B cell (primary cell): ENCODE measurements around the gene HDLBP. TPM values are rescaled to one million over a fixed set of nuclear protein-coding genes. Genes with fewer than 3 reads are reported as not detected.

Experiments
- ATAC-seq: fragments of 200-7000 bp; cut with Tn5 transposase; one replicate; pipeline ENCODE4 v1.10.0; 2021; ENCODE audit warnings: low read depth, mild to moderate bottlenecking, moderate number of reproducible peaks, moderate library complexity
- CTCF ChIA-PET: fragments of 350-600 bp; sonication (Branson Sonifier 250); formaldehyde crosslinking; loops from one replicate; lab custom pipeline; 2021; ENCODE audit warnings: antibody characterized with exemption, inconsistent platforms; lab: Charles Lee
- POLR2A ChIA-PET: fragments of 350-600 bp; sonication (Branson Sonifier 250); formaldehyde crosslinking; loops from one replicate; lab custom pipeline; 2021; ENCODE audit warnings: antibody characterized with exemption; lab: Charles Lee
- DNase-seq: peaks from one replicate; pipeline ENCODE4 v3.0.0; 2013
- H2AFZ ChIP-seq: 2 replicates; pipeline ENCODE4 v1.6.1; 2012; ENCODE audit warnings: mild to moderate bottlenecking, low read depth, low read length; ENCODE audit not compliant: insufficient read depth, poor library complexity, severe bottlenecking
- H3K27ac ChIP-seq, 2 donors: 1 replicate in 1 of 2; 2 replicates in 1 of 2; pipeline ENCODE4 v1.5.1; 2012 to 2013; ENCODE audit warnings: low read length in 2 of 2, mild to moderate bottlenecking in 2 of 2, moderate library complexity in 1 of 2
- H3K27me3 ChIP-seq, 4 experiments: fragments of 200-600 bp in 1 of 4; sonication (generic) in 1 of 4; replicated peaks in 1 of 4; 1 replicate in 2 of 4; 2 replicates in 2 of 4; pipeline versions ENCODE4 v1.6.1 to v1.7.0; 2013 to 2016; ENCODE audit warnings: low read length in 3 of 4, mild to moderate bottlenecking in 2 of 4, mixed read lengths in 1 of 4, moderate library complexity in 1 of 4; ENCODE audit not compliant: insufficient read depth in 4 of 4, control insufficient read depth in 3 of 4; ENCODE audit errors: control extremely low read depth in 1 of 4
- H3K36me3 ChIP-seq, 2 experiments: replicated peaks in 1 of 2; 1 replicate in 1 of 2; 2 replicates in 1 of 2; pipeline versions ENCODE4 v1.6.1 to v1.7.1; 2013; ENCODE audit warnings: low read length in 1 of 2; ENCODE audit not compliant: insufficient read depth in 2 of 2, control insufficient read depth in 1 of 2; ENCODE audit errors: control extremely low read depth in 1 of 2, extremely low read depth in 1 of 2
- H3K4me1 ChIP-seq, 2 donors: fragments of 200-600 bp in 1 of 2; sonication (generic) in 1 of 2; 1 replicate in 1 of 2; 2 replicates in 1 of 2; pipeline versions ENCODE4 v1.5.1 to v1.6.1; 2013 to 2017; ENCODE audit warnings: low read length in 2 of 2; ENCODE audit not compliant: control insufficient read depth in 2 of 2, insufficient read depth in 2 of 2
- H3K4me2 ChIP-seq: replicated peaks from 2 replicates; pipeline ENCODE3; 2012; ENCODE audit warnings: mild to moderate bottlenecking, low read depth, low read length; ENCODE audit not compliant: poor library complexity, severe bottlenecking
- H3K4me3 ChIP-seq, 5 experiments: fragments of 200-600 bp in 1 of 5; sonication (generic) in 1 of 5; 1 replicate in 3 of 5; 2 replicates in 2 of 5; pipeline versions ENCODE4 v1.5.1 to v1.7.0; 2011 to 2016; ENCODE audit warnings: low read length in 4 of 5, mild to moderate bottlenecking in 4 of 5, low read depth in 2 of 5, control low read depth in 1 of 5, moderate library complexity in 1 of 5; ENCODE audit not compliant: insufficient read depth in 1 of 5; ENCODE audit errors: control extremely low read depth in 1 of 5, extremely low read depth in 1 of 5
- H3K79me2 ChIP-seq: fragments of 200-600 bp; sonication (generic); one replicate; pipeline ENCODE4 v1.6.0; 2016; ENCODE audit warnings: low read length; ENCODE audit not compliant: control insufficient read depth, insufficient read depth
- H3K9ac ChIP-seq: fragments of 200-600 bp; sonication (generic); 2 replicates; pipeline ENCODE4 v1.6.1; 2017; ENCODE audit warnings: mild to moderate bottlenecking, low read length, moderate library complexity
- H3K9me3 ChIP-seq, 3 donors: one replicate each; pipeline versions ENCODE4 v1.6.1 to v1.7.1; 2013; ENCODE audit warnings: low read length in 2 of 3; ENCODE audit not compliant: control insufficient read depth in 2 of 3, insufficient read depth in 1 of 3; ENCODE audit errors: control extremely low read depth in 1 of 3
- H4K20me1 ChIP-seq: 2 replicates; pipeline ENCODE4 v1.6.0; 2012; ENCODE audit warnings: mild to moderate bottlenecking, low read length; ENCODE audit not compliant: insufficient read depth, control insufficient read depth, poor library complexity, severe bottlenecking
- H3K27ac Mint-ChIP-seq: one replicate; pipeline ENCODE4 v1.8.0; 2021; ENCODE audit warnings: mixed read lengths
- H3K27me3 Mint-ChIP-seq: one replicate; pipeline ENCODE4 v1.8.0; 2021; ENCODE audit warnings: mixed read lengths
- H3K4me1 Mint-ChIP-seq: one replicate; pipeline ENCODE4 v1.8.0; 2021; ENCODE audit warnings: mixed read lengths
- H3K4me3 Mint-ChIP-seq: one replicate; pipeline ENCODE4 v1.8.0; 2021; ENCODE audit warnings: mixed read lengths
- H3K9me3 Mint-ChIP-seq: one replicate; pipeline ENCODE4 v1.8.0; 2022; ENCODE audit warnings: mixed read lengths; ENCODE audit not compliant: insufficient read depth
- EZH2 ChIP-seq: IDR thresholded peaks from 2 replicates; pipeline ENCODE4 v1.6.1; 2012; ENCODE audit warnings: borderline replicate concordance, low read depth, mild to moderate bottlenecking, moderate library complexity, low read length; ENCODE audit not compliant: insufficient read depth, poor library complexity, severe bottlenecking
- WGBS: methylation state at CpG from one replicate; pipeline ENCODE4 v1.1.5; 2013; ENCODE audit warnings: missing lambda C conversion rate; ENCODE audit not compliant: insufficient coverage; 5-methylcytosine and 5-hydroxymethylcytosine counted together
- intact Hi-C: fragments of 100-400 bp; cut with micrococcal nuclease; formaldehyde crosslinking; loops from one replicate; pipeline ENCODE4 v1.10.0; 2022
- polyA plus RNA-seq: library from polyadenylated mRNA; depleted of rRNA; stranded (reverse); fragments of >200 nt; gene quantifications from 2 replicates; pipeline ENCODE4 v1.2.3, GENCODE V29; 2012
- total RNA-seq, 2 donors: library from RNA; stranded (reverse); fragments of 120-200 nt in 1 of 2; gene quantifications; 1 replicate in 1 of 2; 2 replicates in 1 of 2; pipeline versions ENCODE4 v1.2.3 to v1.2.4, GENCODE V29; 2013 to 2022
- TF ChIP-seq, protein P1 (sequence below): fragments of 200-600 bp; IDR thresholded peaks from one replicate; pipeline ENCODE4 v1.8.0; 2022; ENCODE audit warnings: antibody characterized with exemption, mild to moderate bottlenecking

HDLBP gene
- total and polyA plus RNA-seq, 2 donors (not counting 1 experiment from before 2014, with no cell fraction given) = 55.1 to 127 TPM

GRCh38 chr2:241271706-241272302 lies 43.7 kb downstream of the HDLBP start:
- POLR2A ChIA-PET = no interaction called here
- ATAC-seq (peak; percentile 70), DNase-seq (peak; percentile 68)
- peak overlapping the region; percentile 21 to 40 for H3K27ac ChIP-seq
- Mint-ChIP-seq H3K27ac (peak overlapping the region; percentile 92), H3K27me3 (no peaks in the 10 kb centered on the region), H3K9me3 (no peaks in the 10 kb centered on the region), H3K4me3 (peak overlapping the region; percentile 98), H3K4me1 (peaks cover 31% of the 10 kb centered on the region)
- TF ChIP-seq EZH2 = no peak
- TF ChIP-seq, protein P1, sequence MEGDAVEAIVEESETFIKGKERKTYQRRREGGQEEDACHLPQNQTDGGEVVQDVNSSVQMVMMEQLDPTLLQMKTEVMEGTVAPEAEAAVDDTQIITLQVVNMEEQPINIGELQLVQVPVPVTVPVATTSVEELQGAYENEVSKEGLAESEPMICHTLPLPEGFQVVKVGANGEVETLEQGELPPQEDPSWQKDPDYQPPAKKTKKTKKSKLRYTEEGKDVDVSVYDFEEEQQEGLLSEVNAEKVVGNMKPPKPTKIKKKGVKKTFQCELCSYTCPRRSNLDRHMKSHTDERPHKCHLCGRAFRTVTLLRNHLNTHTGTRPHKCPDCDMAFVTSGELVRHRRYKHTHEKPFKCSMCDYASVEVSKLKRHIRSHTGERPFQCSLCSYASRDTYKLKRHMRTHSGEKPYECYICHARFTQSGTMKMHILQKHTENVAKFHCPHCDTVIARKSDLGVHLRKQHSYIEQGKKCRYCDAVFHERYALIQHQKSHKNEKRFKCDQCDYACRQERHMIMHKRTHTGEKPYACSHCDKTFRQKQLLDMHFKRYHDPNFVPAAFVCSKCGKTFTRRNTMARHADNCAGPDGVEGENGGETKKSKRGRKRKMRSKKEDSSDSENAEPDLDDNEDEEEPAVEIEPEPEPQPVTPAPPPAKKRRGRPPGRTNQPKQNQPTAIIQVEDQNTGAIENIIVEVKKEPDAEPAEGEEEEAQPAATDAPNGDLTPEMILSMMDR = no peak
- intact Hi-C loops = loop anchor here (1.0 to 5.0 kb wide), 4 partner anchors 44 to 365 kb away; partner anchors contain the start of genes ATG4B, FARP2 and THAP4
- H3K36me3 ChIP-seq = no peaks in the 10 kb centered on the region
- under 1% methylated on average over 32 of the region's 37 CpGs for WGBS
- H3K4me1 ChIP-seq = peaks cover 12 to 21% of the 10 kb centered on the region in 2 donors
- peak overlapping the region; percentile 85 for H3K4me2 ChIP-seq
- peak overlapping the region; percentile 65 for H2AFZ ChIP-seq
- H3K27me3 ChIP-seq = no peaks in the 10 kb centered on the region
- peak overlapping the region; percentile 74 for H3K9ac ChIP-seq
- peaks cover 51% of the 10 kb centered on the region for H4K20me1 ChIP-seq
- CTCF ChIA-PET = interaction anchor here (1.0 to 1.3 kb wide), 2 partner anchors 40 to 42 kb away, joined by 3 read pairs; no protein-coding TSS in a partner anchor
- H3K4me3 ChIP-seq = peak overlapping the region; percentile 62 to 81 (median 67)
- H3K79me2 ChIP-seq = peaks cover 46% of the 10 kb centered on the region
- H3K9me3 ChIP-seq = no peaks in the 10 kb centered on the region

- Histone ChIP-seq H2AFZ (no peak overlapping the region), H3K4me3 (no peak overlapping the region), H3K79me2 (peaks cover 39% of the 10 kb centered on the region), H3K27me3 (no peaks in the 10 kb centered on the region), H3K36me3 (peaks cover 0 to 6% of the 10 kb centered on the region in 2 experiments), H3K4me1 (peaks cover 12 to 21% of the 10 kb centered on the region in 2 donors), H3K27ac (no peak overlapping the region), H3K4me2 (no peak overlapping the region), H3K9me3 (no peaks in the 10 kb centered on the region), H4K20me1 (peaks cover 52% of the 10 kb centered on the region), H3K9ac (no peak overlapping the region)
- TF ChIP-seq, protein P1 = no peak
- TF ChIP-seq EZH2 = no peak
- 92% methylated on average over 5 of the region's 5 CpGs for WGBS
- ChIA-PET CTCF (interaction anchor here (1.0 kb wide), 1 partner anchor 41 kb away, joined by 3 read pairs; no protein-coding TSS in a partner anchor), POLR2A (no interaction called here)
- Mint-ChIP-seq H3K4me1 (peaks cover 31% of the 10 kb centered on the region), H3K27me3 (no peaks in the 10 kb centered on the region), H3K4me3 (peak overlapping the region; percentile 98), H3K9me3 (no peaks in the 10 kb centered on the region), H3K27ac (no peak overlapping the region)
- intact Hi-C loops = loop anchor here (5.0 kb wide), 1 partner anchor 367 kb away; the partner anchor contains the start of genes ATG4B and THAP4
- DNase-seq (no peak), ATAC-seq (no peak)
Measured at GRCh38 chr2:241270531-241270930, 44.9 kb downstream of the HDLBP start.
